Left renal cortex interstitium (tissue), 4 donors: ENCODE data around the gene SLC16A5. TPM values are rescaled to one million over a fixed set of nuclear protein-coding genes. Genes with fewer than 3 reads are reported as not detected.

ENCODE experiments used
- DNase-seq, 4 donors: peaks; one replicate each; pipeline ENCODE4 v3.0.0-alpha.2; 2013; ENCODE audit warnings: low read depth in 4 of 4, low spot score in 2 of 4, missing footprints in 1 of 4
- polyA plus RNA-seq, 4 donors: library from polyadenylated mRNA; unstranded; fragments of 120-200 nt; gene quantifications; one replicate each; pipeline ENCODE4 v1.2.1, GENCODE V29; 2013; ENCODE audit not compliant: insufficient read length in 4 of 4

The SLC16A5 gene
- polyA plus RNA-seq, 4 donors: 23.6 to 45.3 (median 33.4) TPM

DNA sequence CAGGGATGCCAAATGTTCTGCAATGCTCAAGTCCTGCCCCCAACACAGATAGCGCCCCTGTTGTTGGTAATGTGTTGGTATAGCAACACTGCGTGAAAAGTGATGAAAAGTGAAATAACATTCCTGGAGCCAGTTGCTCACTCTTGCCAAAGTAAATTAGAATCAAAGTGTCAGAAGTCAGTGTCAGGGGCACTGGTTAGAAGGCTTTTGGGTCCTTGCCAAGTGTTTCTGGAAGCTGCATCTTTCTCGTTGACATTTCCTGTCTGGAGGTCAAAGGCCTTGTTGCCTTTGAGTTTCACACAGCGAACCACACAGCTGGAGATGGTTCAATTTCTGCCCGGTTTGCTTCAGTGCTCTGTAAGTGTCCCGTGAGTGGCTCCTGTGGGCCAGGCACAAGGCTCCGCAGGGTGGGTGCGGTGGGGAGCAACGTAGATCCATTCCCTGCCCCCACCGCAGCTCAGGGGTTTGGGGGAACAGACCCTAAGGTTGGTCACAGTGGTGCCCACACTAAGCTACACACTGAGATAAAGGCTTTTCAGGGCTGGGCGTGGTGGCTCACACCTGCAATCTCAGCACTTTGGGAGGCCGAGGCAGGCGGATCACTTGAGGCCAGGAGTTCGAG lies 3.6 kb upstream of the SLC16A5 start:
- DNase-seq: no peak

DNA sequence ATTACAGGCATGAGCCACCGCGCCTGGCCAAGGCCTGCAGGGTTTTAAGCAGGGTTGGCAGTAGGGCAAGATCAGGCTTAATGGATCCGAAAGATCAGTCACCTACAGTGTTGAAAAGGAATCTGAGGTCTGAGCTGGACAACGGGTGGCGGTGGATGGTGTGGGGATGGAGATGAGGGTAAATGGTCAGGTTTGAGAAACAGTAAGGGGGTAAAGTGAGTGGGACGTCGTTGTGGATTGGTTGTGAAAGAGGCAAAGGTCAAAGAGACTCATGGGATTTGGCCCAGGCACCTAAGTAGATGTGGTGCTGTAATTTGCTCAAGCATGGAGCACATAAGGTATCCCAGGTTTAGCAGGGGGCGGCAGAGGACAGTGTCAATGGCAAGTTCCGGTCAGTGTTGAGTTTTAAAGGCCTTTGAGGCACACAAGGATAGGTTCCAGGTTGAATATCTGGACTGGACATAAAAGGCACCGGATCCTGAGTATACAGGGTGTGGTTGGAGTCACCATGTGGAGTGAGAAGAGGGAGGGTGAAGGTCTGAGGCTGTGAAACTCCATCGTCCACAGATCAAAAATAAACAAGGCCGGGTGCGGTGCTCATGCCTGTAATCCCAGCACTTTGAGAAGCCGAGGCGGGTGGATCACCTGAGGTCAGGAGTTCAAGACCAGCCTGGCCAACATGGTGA lies 1.1 kb upstream of the SLC16A5 start:
- no peak for DNase-seq

DNA sequence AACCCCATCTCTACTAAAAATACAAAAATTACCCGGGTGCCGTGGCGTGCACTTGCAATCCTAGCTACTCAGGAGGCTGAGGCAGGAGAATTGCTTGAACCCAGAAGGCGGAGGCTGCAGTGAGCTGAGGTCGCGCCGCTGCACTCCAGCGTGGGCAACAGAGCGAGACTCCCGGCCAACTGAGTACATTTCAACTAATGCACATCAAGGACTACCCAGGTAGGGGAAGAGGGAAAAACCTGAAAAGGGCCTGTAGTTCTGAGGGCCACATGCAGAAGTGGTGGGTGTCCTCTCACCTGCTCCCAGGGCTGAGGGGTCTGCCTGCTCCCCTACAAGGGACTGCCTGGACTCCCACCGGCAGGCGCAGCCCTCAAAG lies 584 bp upstream of the SLC16A5 start:
- no peak for DNase-seq

DNA sequence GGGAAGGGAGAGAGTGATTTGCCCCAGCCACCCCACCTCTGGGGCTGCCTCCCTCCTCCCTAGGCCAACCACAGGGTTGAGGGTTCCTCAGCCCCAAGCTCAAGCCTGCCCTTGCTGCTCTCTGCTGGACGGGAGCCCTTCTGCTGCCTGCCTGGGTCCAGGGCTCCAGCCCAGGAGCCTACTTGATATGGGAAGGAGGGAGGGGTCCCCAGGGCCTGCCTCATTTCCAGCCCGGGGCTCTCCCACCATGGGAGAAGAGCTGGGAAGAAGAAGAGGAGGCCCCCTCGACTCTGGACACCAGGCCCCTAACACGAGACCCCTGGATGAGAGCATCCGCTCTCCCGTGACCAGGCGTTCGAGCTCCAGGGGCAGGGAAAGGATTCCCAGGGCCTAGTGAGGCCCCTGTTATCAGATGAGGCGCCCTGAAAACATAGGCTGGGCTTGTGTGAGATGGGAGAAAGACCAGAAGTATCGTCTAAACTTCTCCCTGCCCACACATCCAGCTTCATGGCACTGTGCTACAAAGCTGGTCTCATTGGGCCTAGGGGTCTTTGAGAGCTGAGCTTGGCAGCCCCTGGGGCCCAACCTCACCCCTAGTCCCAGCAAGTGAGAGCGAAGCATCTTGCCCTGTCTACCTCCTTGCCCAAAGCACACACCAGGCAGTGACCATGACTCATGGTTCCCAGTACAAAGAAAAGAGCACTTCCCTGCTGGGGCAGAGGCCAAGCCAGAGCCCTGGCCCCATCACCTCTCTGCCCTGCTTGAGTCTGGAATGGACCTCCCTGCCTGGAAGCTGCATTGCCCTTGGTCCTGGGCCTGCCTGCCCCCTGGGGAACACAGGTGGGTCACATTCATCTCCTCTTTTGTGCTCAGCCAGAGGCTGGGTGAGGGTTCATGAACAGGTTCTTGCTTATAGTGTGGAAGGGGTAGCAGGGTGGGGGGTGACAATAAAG lies 987 bp downstream of the SLC16A5 start:
- no peak for DNase-seq

DNA sequence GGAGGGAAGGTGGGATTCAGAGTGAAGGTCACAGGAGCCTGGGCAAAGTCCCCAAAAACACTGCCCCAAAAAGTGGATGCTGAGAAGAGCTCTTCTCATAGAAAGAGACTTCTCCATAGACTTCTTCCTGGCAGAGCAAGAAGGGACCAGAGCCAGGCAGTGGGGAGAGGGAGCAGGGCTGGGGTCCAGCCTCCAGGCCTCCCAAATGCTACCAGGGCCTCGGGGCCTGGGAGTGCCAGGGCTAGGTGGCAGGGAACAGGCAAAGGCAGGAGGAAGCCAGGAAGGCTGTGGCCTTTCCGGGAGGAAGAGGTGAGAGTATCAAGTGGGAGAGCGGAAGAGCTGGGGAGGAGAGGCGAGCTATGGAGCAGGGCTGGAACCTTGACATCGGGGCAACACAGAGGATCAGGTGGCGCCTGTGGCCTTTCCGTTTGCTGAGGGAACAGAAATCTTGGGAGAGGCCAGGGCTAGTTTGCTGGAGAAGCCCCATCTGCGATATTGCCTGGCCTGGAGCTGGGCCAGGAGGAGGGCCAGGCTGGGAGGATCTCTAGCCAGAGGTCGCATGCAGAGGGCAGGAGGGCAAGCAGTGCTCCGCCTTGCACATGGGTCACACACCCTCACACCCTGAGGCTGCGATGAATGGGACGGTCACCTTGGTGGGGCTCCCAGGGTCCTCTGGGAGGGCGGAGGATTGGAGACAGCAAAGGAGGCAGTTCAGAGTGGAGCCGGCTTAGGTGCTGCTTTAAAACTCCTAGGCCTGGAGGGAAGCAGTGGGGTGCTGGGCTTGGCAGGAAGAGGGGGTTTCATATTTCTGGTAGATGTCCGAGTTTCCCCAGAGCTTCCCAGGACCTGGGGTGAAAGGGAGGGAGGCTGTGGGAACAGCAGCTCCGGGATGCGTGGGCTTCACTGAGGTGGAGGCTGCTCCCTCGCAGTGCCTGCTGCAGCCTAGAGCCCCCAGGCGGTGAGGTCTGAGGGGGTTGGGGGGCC lies 3.4 kb downstream of the SLC16A5 start:
- no peak for DNase-seq

DNA sequence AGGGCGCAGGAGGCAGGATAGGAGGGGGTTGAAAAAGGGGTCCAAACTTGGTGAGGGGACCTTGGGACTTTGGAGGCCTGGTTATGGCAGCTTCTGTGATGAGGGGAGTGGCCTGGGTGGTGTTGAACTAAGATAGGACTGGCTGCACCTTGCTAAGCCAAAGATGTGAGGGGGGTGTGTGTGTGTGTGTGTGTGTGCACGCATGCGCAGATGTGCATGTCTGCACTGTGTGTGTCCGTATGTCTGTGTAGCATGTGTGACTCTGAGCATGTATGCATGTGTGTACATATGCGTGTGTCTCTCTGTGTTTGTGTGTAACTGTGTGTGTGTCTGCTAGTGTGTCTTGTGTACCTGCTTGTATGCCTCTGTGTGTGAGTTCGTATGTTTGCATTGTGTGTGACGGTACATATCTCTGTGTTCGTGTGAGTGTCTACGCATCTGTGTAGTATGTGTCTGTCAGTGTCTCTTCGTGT lies 4.1 kb downstream of the SLC16A5 start:
- no peak for DNase-seq

DNA sequence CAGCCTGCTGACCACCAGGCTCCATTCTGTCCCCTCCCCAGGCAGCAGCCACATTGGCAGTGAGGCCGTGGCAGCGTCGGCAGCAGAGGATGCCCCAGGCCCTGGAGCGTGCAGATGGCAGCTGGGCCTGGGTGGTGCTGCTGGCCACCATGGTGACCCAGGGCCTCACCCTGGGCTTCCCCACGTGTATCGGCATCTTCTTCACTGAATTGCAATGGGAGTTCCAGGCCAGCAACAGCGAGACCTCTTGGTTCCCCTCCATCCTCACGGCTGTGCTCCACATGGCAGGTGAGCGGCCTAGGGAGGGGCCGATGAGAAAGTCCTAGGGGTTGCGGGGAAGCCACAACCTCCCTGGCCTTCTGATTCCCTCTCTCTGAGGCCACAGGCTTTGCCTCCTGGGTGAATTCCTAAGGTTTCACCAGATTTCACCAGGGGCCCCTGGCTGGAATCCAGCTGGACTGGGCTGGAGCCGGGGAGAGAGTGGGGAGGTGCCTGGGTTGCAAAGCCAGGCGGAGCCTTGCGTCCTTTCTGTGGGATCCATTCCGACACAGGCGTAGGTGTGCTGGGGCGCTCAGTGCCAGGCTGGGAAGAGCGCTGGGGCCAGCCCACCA lies 5.9 kb downstream of the SLC16A5 start:
- DNase-seq: no peak

DNA sequence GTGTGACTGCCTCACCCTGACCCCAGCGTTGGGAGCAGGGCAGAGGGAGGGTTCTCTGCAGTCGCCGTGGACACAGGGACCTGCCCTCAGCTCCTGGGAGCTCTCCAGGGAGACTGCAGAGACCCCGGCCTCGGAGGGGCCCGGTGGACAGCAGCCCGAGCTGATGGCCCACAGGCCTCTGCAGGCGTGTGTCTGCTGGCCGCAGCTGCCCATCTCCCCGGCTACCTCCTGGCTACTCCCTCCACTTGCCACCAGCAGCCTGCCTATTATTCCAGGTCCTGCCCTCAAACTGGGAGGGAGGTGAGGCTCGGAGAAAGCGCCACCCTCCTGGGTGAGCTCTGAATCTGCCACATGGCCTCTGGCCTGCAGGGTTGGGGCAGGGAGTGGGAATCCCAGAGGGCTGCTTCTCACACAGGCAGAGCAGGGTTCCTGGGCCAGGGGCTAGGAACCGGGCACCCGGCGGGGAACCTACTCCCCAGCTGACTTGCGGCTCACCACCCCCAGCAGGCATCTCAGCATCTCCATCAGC lies 7.2 kb downstream of the SLC16A5 start:
- DNase-seq: no peak

DNA sequence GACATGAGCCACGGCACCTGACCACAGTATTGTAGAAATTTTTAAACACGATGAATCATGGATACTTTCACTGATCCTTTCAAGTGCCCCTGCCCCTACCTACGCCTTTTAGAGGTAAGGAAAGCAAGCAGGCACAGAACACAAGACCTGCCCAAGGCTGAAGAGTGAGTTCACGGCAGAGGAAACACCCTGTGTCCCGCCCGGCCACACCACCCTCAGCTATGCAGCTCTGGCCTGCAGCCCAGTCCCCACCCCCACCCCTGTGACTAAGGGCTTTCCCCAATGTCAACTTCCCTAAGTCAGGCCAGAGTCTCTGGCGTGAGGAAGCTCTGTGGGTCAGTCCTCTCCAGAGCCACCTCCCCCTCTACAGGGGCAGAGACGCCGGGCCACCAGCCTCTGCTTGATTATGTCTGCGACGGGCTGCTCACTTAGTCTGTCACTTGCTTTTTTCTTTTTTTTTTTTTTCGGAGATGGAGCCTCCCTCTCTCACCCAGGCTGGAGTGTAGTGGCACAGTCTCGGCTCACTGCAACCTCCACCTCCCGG lies 8.4 kb downstream of the SLC16A5 start:
- DNase-seq: no peak

DNA sequence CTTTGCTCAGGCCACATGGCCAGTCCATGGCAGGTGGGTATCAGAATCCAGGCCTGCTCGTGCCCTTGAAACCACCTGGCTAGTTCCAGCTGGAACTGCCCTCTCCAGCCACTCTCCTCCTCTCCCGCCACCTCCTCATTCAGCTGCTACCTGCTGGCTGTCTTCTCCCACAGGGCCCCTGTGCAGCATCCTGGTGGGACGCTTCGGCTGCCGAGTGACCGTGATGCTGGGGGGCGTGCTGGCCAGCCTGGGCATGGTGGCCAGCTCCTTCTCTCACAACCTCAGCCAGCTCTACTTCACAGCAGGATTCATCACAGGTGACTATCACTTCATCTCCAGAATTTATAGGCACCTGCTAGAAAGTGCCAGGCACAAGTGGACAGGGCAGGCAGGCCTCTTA lies 10.1 kb downstream of the SLC16A5 start:
- DNase-seq: no peak

DNA sequence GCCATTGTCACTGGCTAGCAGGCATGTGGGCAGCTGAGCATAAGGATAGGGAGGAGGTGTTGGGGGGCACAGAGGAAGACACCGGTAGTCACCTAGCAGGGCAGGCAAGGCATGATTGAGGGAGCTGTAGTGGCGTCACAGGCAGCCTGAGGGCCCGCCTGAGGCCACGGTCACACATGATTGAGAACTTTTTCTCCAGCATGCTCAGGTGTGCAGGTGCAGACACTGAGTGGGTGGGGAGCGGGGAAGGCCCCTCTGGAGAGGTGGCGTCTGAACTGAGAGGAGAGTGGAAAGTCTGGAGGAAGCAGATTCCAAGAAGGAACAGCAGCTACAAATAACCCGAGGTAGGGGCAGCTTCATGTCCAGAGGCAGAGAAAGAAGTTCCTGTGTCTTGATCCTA lies 11.1 kb downstream of the SLC16A5 start:
- DNase-seq: no peak

DNA sequence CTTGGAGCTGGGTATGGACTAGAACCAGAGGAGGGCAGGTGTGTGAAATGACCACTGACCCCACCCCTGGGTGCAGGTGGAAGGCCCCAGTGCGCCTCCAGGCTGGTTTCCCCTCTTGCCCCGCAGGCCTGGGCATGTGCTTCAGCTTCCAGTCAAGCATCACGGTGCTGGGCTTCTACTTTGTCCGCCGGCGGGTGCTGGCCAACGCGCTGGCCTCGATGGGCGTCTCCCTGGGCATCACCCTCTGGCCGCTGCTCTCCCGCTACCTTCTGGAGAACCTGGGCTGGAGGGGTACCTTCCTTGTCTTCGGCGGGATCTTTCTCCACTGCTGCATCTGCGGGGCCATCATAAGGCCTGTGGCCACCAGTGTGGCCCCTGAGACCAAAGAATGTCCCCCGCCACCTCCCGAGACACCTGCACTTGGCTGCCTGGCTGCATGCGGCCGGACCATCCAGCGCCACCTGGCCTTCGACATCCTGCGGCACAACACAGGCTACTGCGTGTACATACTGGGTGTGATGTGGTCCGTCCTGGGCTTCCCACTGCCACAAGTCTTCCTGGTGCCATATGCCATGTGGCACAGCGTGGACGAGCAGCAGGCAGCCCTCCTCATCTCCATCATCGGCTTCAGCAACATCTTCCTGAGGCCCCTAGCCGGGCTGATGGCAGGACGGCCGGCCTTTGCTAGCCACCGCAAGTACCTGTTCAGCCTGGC lies 12.3 kb downstream of the SLC16A5 start:
- no peak for DNase-seq

DNA sequence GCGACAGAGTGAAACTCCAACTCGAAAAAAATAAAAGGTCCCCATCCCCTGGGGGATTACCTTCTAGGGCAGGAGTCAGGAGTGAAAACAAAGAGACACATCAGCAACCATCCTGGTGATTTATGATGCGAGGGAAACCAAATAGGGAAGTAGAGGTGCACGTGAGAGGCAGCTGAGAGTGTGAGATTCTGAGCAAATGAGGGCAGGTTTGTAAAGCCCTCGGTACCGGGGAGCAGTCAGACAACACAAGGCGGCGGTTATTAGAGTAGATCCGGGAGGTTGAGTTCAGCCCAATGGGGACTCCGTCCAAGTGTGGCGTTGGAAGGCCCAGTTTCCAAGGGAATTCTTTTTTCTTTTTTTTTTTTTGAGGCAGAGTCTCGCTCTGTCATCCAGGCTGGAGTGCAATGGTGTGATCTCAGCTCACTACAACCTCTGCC lies 14.6 kb downstream of the SLC16A5 start:
- no peak for DNase-seq

DNA sequence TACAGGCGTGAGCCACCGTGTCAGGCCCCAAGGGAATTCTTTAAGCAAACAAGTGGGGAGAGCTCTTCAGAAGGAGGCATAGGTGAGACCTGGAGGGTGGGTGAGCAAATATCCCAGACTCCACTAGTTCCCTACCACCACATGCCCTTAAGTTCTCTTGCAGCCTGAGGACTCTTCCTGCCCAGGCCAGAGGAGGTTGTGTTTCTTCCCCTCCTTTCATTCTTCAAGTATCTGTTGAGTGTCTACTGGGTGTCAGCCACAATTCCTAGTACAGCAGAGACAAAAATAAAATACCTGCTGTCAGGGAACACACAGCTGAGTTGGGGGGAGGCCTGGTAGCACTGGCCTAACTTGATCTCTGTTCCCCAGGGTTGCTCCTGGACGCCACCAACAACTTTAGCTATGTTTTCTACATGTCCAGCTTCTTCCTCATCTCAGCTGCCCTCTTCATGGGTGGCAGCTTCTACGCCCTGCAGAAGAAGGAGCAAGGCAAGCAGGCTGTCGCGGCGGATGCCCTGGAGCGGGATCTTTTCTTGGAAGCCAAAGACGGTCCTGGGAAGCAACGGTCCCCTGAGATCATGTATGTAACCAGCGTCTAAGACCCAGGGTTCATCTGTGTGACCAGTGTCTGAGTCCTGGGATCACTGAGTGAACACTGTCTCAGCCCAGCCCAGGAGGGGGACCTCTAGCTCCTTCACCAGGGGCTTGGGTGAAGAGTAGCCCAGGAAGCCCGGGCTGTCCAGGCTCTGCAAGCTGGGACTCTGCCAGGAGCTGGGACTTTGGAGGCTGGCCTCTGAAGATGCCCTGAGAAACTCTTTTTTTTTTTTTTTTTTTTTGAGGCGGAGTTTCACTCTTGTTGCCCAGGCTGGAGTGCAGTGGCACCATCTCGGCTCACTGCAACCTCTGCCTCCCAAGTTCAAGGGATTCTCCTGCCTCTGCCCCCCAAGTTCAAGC lies 16.1 kb downstream of the SLC16A5 start:
- no peak for DNase-seq

DNA sequence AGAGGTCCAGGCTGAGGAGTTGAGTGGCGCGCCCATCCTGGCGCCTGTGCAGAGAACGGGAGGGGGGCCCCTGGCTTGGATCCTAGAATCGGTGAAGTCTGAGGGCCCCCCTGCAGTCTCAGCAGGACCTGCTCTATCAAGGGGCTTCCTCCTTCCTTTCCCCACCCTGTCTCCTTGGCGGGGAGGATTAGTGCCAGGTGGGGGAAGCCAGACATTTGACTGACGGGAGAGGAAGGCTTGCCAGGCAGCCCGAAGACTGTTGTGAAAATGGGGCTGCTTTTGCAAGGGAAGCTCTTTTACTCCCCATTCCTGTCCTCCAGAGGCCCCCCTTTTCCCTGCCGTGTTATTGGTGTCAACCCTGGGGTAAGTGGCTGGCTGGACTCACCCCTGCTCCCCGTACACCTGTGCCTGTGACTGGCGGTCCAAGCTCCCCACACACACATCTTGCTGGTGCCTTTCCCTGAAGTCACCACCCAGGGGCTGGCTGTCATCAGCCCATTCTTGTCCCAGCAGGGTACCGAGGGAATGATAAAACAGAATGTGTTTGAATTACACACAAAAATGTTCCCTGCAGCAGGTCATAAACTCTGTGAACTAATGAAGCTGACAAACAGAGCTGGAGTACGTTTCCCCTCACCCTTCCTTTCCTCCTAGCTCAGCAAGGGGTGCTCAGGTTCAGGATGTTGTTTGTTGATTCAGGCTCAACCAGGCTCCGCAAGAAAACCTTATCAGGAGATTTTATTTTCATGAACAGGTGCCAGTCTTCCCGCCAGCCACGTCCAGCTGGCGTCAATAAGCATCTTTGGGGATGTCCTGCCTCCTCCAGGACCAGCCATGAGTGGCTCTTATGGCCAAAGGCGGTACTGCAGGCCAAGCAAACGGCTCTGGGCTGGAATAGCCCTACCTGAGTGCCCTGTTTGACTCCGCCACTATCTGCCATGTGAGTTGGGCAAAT lies 17.6 kb downstream of the SLC16A5 start:
- no peak for DNase-seq

DNA sequence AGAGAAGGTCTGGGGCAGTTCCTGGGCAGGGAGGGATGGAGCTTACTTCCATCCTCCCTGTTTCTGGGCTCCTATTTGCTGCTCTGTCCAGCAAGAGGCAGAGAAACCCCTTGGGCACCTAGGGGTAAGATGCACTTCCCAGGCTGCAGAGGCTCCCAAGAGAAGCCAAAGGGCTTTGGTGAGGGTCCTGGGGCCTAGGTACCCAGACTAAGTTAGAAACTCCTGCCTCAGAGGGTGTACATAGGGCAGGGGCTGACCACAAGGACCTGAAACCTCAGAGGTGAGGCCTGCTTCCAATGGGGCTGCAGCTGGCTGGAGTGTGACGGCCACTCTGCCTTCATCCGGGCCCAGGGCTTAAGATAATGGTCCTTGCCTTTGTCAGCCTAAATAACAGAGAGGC lies 20.4 kb downstream of the SLC16A5 start:
- DNase-seq: no peak
